ENCODE results near the gene DMTF1. TPM values are rescaled to one million over a fixed set of nuclear protein-coding genes. Genes with fewer than 3 reads are reported as not detected.
"Not testable (repeated sequence)": the region's sequence is repeated elsewhere in the genome, so short reads cannot be mapped to it uniquely, and the experiment has no call there.

The DMTF1 gene
- total and polyA plus RNA-seq, 2 of the 8 experiments (the other 6 are each of a cell fraction or from before 2014, with no cell fraction given): 86.0 to 115 TPM

- TF ChIP-seq BRCA1 (IDR thresholded peaks at IDR 0.05; ENCODE audit: low read depth, low read length) (no peak), POLR2A (IDR thresholded peaks at IDR 0.05; ENCODE audit: control extremely low read depth in 1 of 2, low read depth in 2 of 2, low read length in 2 of 2) (no peak), USF2 (IDR thresholded peaks at IDR 0.05; ENCODE audit: low read length) (no peak), TAF7 (optimal IDR thresholded peaks at IDR 0.05; ENCODE audit: borderline replicate concordance, low read depth, low read length) (no peak), TAF1 (IDR thresholded peaks at IDR 0.05; ENCODE audit: low read depth, low read length) (no peak), KDM5A (IDR thresholded peaks at IDR 0.05; ENCODE audit: low read length) (no peak)
Observed at GRCh38 chr7:87234949-87235348, 82.7 kb downstream of the DMTF1 start (continued).

DNA sequence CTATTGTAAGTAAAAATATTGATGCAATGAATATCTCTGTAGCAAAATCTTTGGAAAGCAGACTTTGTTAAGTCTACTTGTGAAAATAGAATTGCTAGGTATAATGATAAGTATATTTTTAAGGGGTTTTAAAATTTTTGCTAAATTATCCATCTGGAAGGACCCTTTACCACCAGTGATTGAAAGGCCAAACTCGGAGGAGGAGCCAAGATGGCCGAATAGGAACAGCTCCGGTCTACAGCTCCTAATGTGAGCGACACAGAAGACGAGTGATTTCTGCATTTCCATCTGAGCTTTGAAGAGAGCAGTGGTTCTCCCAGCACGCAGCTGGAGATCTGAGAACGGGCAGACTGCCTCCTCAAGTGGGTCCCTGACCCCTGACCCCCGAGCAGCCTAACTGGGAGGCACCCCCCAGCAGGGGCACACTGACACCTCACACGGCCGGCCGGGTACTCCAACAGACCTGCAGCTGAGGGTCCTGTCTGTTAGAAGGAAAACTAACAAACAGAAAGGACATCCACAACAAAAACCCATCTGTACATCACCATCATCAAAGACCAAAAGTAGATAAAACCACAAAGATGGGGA lies 86.3 kb downstream of the DMTF1 start:
- DNase-seq (ENCODE audit: low read depth in 1 of 2, low spot score in 2 of 2); H3K27me3 ChIP-seq (replicated peaks in 1 of 4; ENCODE audit: control insufficient read depth in 3 of 4, extremely low read depth in 1 of 4, insufficient read depth in 3 of 4, low read length in 3 of 4); H4K91ac ChIP-seq (replicated peaks; ENCODE audit: insufficient read length, low read length); H2BK120ac ChIP-seq (replicated peaks; ENCODE audit: low read depth, low read length); POLR2A ChIA-PET (ENCODE audit: partially characterized antibody); H4K5ac ChIP-seq (ENCODE audit: insufficient read length, low read depth, low read length); H3K27ac ChIP-seq (ENCODE audit: low read depth, low read length); H3K4me2 ChIP-seq (ENCODE audit: insufficient read depth in 1 of 2, low read depth in 2 of 2, low read length in 2 of 2); FAIRE-seq; H2BK20ac ChIP-seq (ENCODE audit: low read length); H2BK15ac ChIP-seq (ENCODE audit: low read length); H3K79me1 ChIP-seq (ENCODE audit: low read depth, low read length); H2BK5ac ChIP-seq (ENCODE audit: low read depth, low read length); H3K9ac ChIP-seq (replicated peaks in 1 of 4; ENCODE audit: extremely low read depth in 1 of 4, low read depth in 3 of 4, low read length in 3 of 4); H3K36me3 ChIP-seq (ENCODE audit: control insufficient read depth in 2 of 4, insufficient read depth in 4 of 4, low read length in 3 of 4); H3K4me3 ChIP-seq (ENCODE audit: extremely low read depth in 1 of 4, insufficient read depth in 2 of 4, low read depth in 3 of 4, low read length in 4 of 4); H3K23me2 ChIP-seq (ENCODE audit: low read depth, low read length); H3K4ac ChIP-seq (replicated peaks; ENCODE audit: insufficient read length, low read depth, low read length); H3K56ac ChIP-seq (replicated peaks; ENCODE audit: insufficient read length, low read depth, low read length); H2AFZ ChIP-seq (ENCODE audit: low read length); H3K9me3 ChIP-seq (ENCODE audit: insufficient read depth in 2 of 2, low read depth in 1 of 2, low read length in 1 of 2); H2BK12ac ChIP-seq (ENCODE audit: low read depth, low read length); H3K14ac ChIP-seq (ENCODE audit: insufficient read length); H3K79me2 ChIP-seq (ENCODE audit: control insufficient read depth in 1 of 2, insufficient read depth in 2 of 2, low read length in 2 of 2); H3K4me1 ChIP-seq (replicated peaks in 1 of 4; ENCODE audit: control insufficient read depth in 3 of 4, insufficient read depth in 4 of 4, low read length in 3 of 4); H4K20me1 ChIP-seq (replicated peaks in 1 of 2; ENCODE audit: control insufficient read depth in 1 of 2, insufficient read depth in 2 of 2, low read length in 2 of 2); H2AK5ac ChIP-seq (ENCODE audit: low read depth, low read length); H3K18ac ChIP-seq (ENCODE audit: extremely low read depth, low read length); H4K8ac ChIP-seq (ENCODE audit: extremely low read depth, insufficient read depth, low read length); H3K23ac ChIP-seq (ENCODE audit: insufficient read length): not testable (repeated sequence)
- CTCF ChIA-PET (ENCODE audit: partially characterized antibody): interaction anchor here (1.5 to 1.6 kb wide), 2 partner anchors 17 to 21 kb away, joined by 7 to 10 read pairs; no protein-coding TSS in a partner anchor
- WGBS, 2 experiments (ENCODE audit: extremely low coverage in 1 of 2, insufficient coverage in 1 of 2, insufficient read length in 1 of 2, insufficient replicate concordance in 2 of 2, low coverage in 1 of 2, low lambda C conversion rate in 2 of 2, missing lambda C conversion rate in 1 of 2): 85% methylated on average over 8 of the region's 11 CpGs; no CpG with 5 or more reads in 1 of the 2 experiments
